Prostate gland (tissue), 2 donors: ENCODE measurements around the gene SNRPA1.

Experiments
- CTCF ChIP-seq, 4 experiments: fragments of 200-600 bp in 2 of 4; fragments of 450-650 bp in 2 of 4; sonication (generic) in 2 of 4; IDR thresholded peaks; 1 replicate in 3 of 4; 2 replicates in 1 of 4; pipeline ENCODE4 v1.5.1; 2016 to 2019; ENCODE audit warnings: antibody characterized with exemption in 4 of 4, mild to moderate bottlenecking in 2 of 4, moderate library complexity in 2 of 4
- POLR2A ChIP-seq: fragments of 450-650 bp; IDR thresholded peaks from one replicate; pipeline ENCODE4 v1.6.1; 2016; ENCODE audit warnings: antibody characterized with exemption, mild to moderate bottlenecking
- POLR2AphosphoS5 ChIP-seq: sonication (generic); formaldehyde crosslinking; IDR thresholded peaks from one replicate; pipeline ENCODE4 v1.6.1; 2017; ENCODE audit warnings: antibody characterized with exemption

DNA sequence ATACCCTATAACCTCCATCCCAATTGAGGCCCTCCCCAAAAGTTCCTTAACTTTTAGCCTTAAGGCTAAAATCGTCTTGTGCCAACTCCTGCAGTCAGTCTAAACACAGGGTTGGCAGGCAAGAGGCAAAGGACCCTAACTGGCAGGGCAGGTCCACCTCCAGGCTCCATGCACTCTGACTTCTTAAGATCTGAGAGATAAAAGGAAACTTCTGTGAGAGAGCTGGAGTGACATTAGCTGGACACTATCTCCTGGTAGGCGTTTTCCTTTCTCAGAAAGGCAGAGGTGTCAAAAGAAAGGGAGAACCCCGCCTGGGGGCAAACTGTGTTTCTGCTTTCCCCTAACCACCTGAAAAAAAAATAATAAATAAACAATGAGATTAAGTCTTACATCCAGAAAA is 46.8 kb downstream of the SNRPA1 start:
- no peak for TF ChIP-seq POLR2A
- TF ChIP-seq CTCF (IDR thresholded peaks at IDR 0.05): no peak
- TF ChIP-seq POLR2AphosphoS5: no peak
